ENCODE results near the gene NPRL2. TPM values are rescaled to one million over a fixed set of nuclear protein-coding genes. Genes with fewer than 3 reads are reported as not detected.

NPRL2 gene
- total and polyA plus RNA-seq, 2 of the 13 experiments (the other 11 are each of a cell fraction or from before 2014, with no cell fraction given), result 30.6 to 51.4 TPM

GRCh38 chr3:50350527-50351322 is at the start of gene NPRL2, which contains the start of gene CYB561D2 (continued):
- peak; percentile 52; the same call in 1 of the 2 replicates for TF ChIP-seq PRDM15 (CRISPR knock-in tag; IDR thresholded peaks at IDR 0.05)
- peak; percentile 99 for TF ChIP-seq ARID4A (CRISPR knock-in tag; IDR thresholded peaks at IDR 0.05; ENCODE audit: borderline replicate concordance)
- TF ChIP-seq ZBTB2 (CRISPR knock-in tag; IDR thresholded peaks at IDR 0.05; ENCODE audit: low read depth), result peak; percentile 75; the same call in 1 of the 2 replicates
- peak; percentile 97 for TF ChIP-seq ZNF558 (CRISPR knock-in tag; IDR thresholded peaks at IDR 0.05; ENCODE audit: borderline replicate concordance)
- no peak for TF ChIP-seq GTF3A (CRISPR knock-in tag; conservative IDR thresholded peaks at IDR 0.05)
- TF ChIP-seq SP1 (IDR thresholded peaks at IDR 0.05), result no peak
- peak; percentile 70 for TF ChIP-seq SP1 (CRISPR knock-in tag; IDR thresholded peaks at IDR 0.05)
- no peak for TF ChIP-seq JDP2 (CRISPR knock-in tag; IDR thresholded peaks at IDR 0.05; ENCODE audit: borderline replicate concordance)
- TF ChIP-seq HMG20A (CRISPR knock-in tag; IDR thresholded peaks at IDR 0.05; ENCODE audit: borderline replicate concordance), result no peak
- no peak for TF ChIP-seq HNRNPUL1 (IDR thresholded peaks at IDR 0.05; ENCODE audit: low read depth, low read length)
- no peak for TF ChIP-seq ZFP1 (CRISPR knock-in tag; IDR thresholded peaks at IDR 0.05)
- TF ChIP-seq ZNF256 (CRISPR knock-in tag; conservative IDR thresholded peaks at IDR 0.05), result no peak
- peak; percentile 90 for TF ChIP-seq ZNF441 (CRISPR knock-in tag; IDR thresholded peaks at IDR 0.05; ENCODE audit: borderline replicate concordance)
- 0 out of 2 replicates have a peak, but pooled peaks have one; percentile 23 for TF ChIP-seq ZNF503 (CRISPR knock-in tag; IDR thresholded peaks at IDR 0.05)
- no peak for TF ChIP-seq NFIC (IDR thresholded peaks at IDR 0.05; ENCODE audit: low read length)
- peak; percentile 84 for TF ChIP-seq ZNF550 (CRISPR knock-in tag; IDR thresholded peaks at IDR 0.05; ENCODE audit: borderline replicate concordance)
- peak; percentile 99 for TF ChIP-seq MAX (IDR thresholded peaks at IDR 0.05)
- no peak for TF ChIP-seq PRPF4 (IDR thresholded peaks at IDR 0.05; ENCODE audit: low read depth, low read length, poor library complexity, severe bottlenecking)

All from HepG2 (cell line).